ENCODE results near the gene FLYWCH2. TPM values are rescaled to one million over a fixed set of nuclear protein-coding genes. Genes with fewer than 3 reads are reported as not detected.

Gene FLYWCH2
- total and polyA plus RNA-seq, 2 of the 13 experiments (the other 11 are each of a cell fraction or from before 2014, with no cell fraction given) = 16.9 to 19.8 TPM

GRCh38 chr16:2905241-2905987 lies 22.4 kb downstream of the FLYWCH2 start (continued):
- TF ChIP-seq ZSCAN31 (CRISPR knock-in tag; IDR thresholded peaks at IDR 0.05; ENCODE audit: low read depth) = 0 out of 2 replicates have a peak, but pooled peaks have one; percentile 59
- no peak for TF ChIP-seq ELF4 (CRISPR knock-in tag; IDR thresholded peaks at IDR 0.05; ENCODE audit: borderline replicate concordance)
- no peak for TF ChIP-seq ZNF619 (CRISPR knock-in tag; IDR thresholded peaks at IDR 0.05)
- TF ChIP-seq ZNF567 (CRISPR knock-in tag; IDR thresholded peaks at IDR 0.05; ENCODE audit: borderline replicate concordance) = no peak
- no peak for TF ChIP-seq ZNF160 (CRISPR knock-in tag; IDR thresholded peaks at IDR 0.05)
- TF ChIP-seq NFKB2 (CRISPR knock-in tag; IDR thresholded peaks at IDR 0.05; ENCODE audit: borderline replicate concordance) = peak; percentile 56; the same call in 1 of the 2 replicates
- TF ChIP-seq ZNF234 (CRISPR knock-in tag; conservative IDR thresholded peaks at IDR 0.05) = no peak
- TF ChIP-seq TBP (CRISPR knock-in tag; IDR thresholded peaks at IDR 0.05) = no peak
- TF ChIP-seq CBX2 (IDR thresholded peaks at IDR 0.05; ENCODE audit: low read depth, low read length) = no peak
- no peak for TF ChIP-seq CBX2 (CRISPR knock-in tag; IDR thresholded peaks at IDR 0.05; ENCODE audit: low read depth)
- TF ChIP-seq SMC3 (IDR thresholded peaks at IDR 0.05; ENCODE audit: low read length) = no peak
- no peak for TF ChIP-seq FOXK1 (CRISPR knock-in tag; IDR thresholded peaks at IDR 0.05; ENCODE audit: borderline replicate concordance, low read depth)
- TF ChIP-seq ZNF205 (CRISPR knock-in tag; IDR thresholded peaks at IDR 0.05) = peak; percentile 81
- TF ChIP-seq ZNF746 (CRISPR knock-in tag; IDR thresholded peaks at IDR 0.05) = no peak
- TF ChIP-seq EHMT2 (IDR thresholded peaks at IDR 0.05; ENCODE audit: borderline replicate concordance, low read depth, low read length) = no peak
- peak; percentile 1; the same call in 1 of the 2 replicates for TF ChIP-seq CREB1 (IDR thresholded peaks at IDR 0.05)
- TF ChIP-seq CREB1 (CRISPR knock-in tag; IDR thresholded peaks at IDR 0.05) = no peak
- TF ChIP-seq IRF9 (CRISPR knock-in tag; IDR thresholded peaks at IDR 0.05; ENCODE audit: borderline replicate concordance) = 0 out of 2 replicates have a peak, but pooled peaks have one; percentile 59
- TF ChIP-seq POLR2G (IDR thresholded peaks at IDR 0.05; ENCODE audit: low read depth, low read length) = peak; percentile 99
- no peak for TF ChIP-seq TAF15 (IDR thresholded peaks at IDR 0.05; ENCODE audit: low read depth, low read length, poor library complexity, severe bottlenecking)
- TF ChIP-seq AFF4 (CRISPR knock-in tag; IDR thresholded peaks at IDR 0.05) = 0 out of 2 replicates have a peak, but pooled peaks have one; percentile 44
- no peak for TF ChIP-seq SETDB1 (CRISPR knock-in tag; IDR thresholded peaks at IDR 0.05; ENCODE audit: borderline replicate concordance)
- no peak for TF ChIP-seq PAF1 (CRISPR knock-in tag; IDR thresholded peaks at IDR 0.05)
- no peak for TF ChIP-seq NONO (IDR thresholded peaks at IDR 0.05)
- peak; percentile 83 for TF ChIP-seq NONO (CRISPR knock-in tag; conservative IDR thresholded peaks at IDR 0.05)

Data from HepG2 (cell line).